Upper lobe of right lung (tissue), 1 donor: ENCODE data around the gene DUSP6. TPM values are rescaled to one million over a fixed set of nuclear protein-coding genes. Genes with fewer than 3 reads are reported as not detected.

Experiments
- ATAC-seq: fragments of 200-7000 bp; cut with Tn5 transposase; one replicate; pipeline ENCODE4 v1.9.1; 2020; ENCODE audit warnings: mild to moderate bottlenecking, moderate library complexity
- DNase-seq: peaks from one replicate; pipeline ENCODE4 v3.0.0-alpha.2; 2020
- H3K27ac ChIP-seq: fragments of 200-600 bp; one replicate; pipeline ENCODE4 v1.8.0; 2022
- H3K27me3 ChIP-seq: fragments of 200-600 bp; one replicate; pipeline ENCODE4 v1.8.0; 2022; ENCODE audit warnings: mild to moderate bottlenecking
- H3K36me3 ChIP-seq: fragments of 200-600 bp; one replicate; pipeline ENCODE4 v1.8.0; 2022
- H3K4me1 ChIP-seq: fragments of 200-600 bp; one replicate; pipeline ENCODE4 v1.8.0; 2022
- H3K4me3 ChIP-seq: fragments of 200-600 bp; one replicate; pipeline ENCODE4 v1.8.0; 2022; ENCODE audit warnings: mild to moderate bottlenecking
- H3K9me3 ChIP-seq: fragments of 200-600 bp; one replicate; pipeline ENCODE4 v1.8.0; 2022
- CTCF ChIP-seq: fragments of 200-600 bp; IDR thresholded peaks from one replicate; pipeline ENCODE4 v1.8.0; 2022; ENCODE audit warnings: antibody characterized with exemption
- intact Hi-C: fragments of 100-400 bp; cut with DNase I; formaldehyde crosslinking; loops from one replicate; pipeline ENCODE4 v1.11.0; 2022
- total RNA-seq: library from RNA; stranded (reverse); fragmentation: NEBNext Ultra II Directional; extraction: Animal tissue kit (Norgen Biotek cat#: 25700); gene quantifications from one replicate; pipeline ENCODE4 v1.2.1, GENCODE V29; 2021
- donor health status: DM: no; HTN: yes; CAD: no; lungs with severe emphysema.

Gene DUSP6
- total RNA-seq, 1 donor from 2014 or later: 110 TPM

- ATAC-seq: no peak
- Histone ChIP-seq H3K4me1 (no peaks in the 10 kb centered on the region), H3K27me3 (no peaks in the 10 kb centered on the region), H3K27ac (no peak overlapping the region), H3K36me3 (no peaks in the 10 kb centered on the region), H3K4me3 (no peak overlapping the region), H3K9me3 (no peaks in the 10 kb centered on the region)
- TF ChIP-seq CTCF: no peak
- intact Hi-C loops: no loop called here
- no peak for DNase-seq
Measured at GRCh38 chr12:89299931-89300330, 52.4 kb downstream of the DUSP6 start.

- TF ChIP-seq CTCF: no peak
- no peaks in the 10 kb centered on the region for H3K27me3 ChIP-seq
Measured at GRCh38 chr12:89299417-89299816, 52.9 kb downstream of the DUSP6 start.

More at GRCh38 chr12:89299417-89299816, 52.9 kb downstream of the DUSP6 start:
- no peak for DNase-seq
- H3K27ac ChIP-seq: no peak overlapping the region
- intact Hi-C loops: no loop called here
- H3K9me3 ChIP-seq: no peaks in the 10 kb centered on the region
- ATAC-seq: no peak
- no peak overlapping the region for H3K4me3 ChIP-seq
- H3K4me1 ChIP-seq: no peaks in the 10 kb centered on the region
- H3K36me3 ChIP-seq: no peaks in the 10 kb centered on the region

Other genes starting within 250 kb of the DUSP6 start
- gene GALNT4, start 172.3 kb upstream of the DUSP6 start, total RNA-seq: 7.8 TPM
- gene POC1B, start 173.5 kb upstream of the DUSP6 start, total RNA-seq: 15.8 TPM